Dedifferentiated amniotic fluid mesenchymal stem cell (primary cell): ENCODE data around the gene PARD6G.

ENCODE experiments used
- DNase-seq: peaks from one replicate; pipeline ENCODE4 v3.0.0-alpha.2; 2016; ENCODE audit errors: extremely low spot score

Gene PARD6G

GRCh38 chr18:80108121-80108536, 139.2 kb downstream of the PARD6G start:
- DNase-seq: no peak

- no peak for DNase-seq
These were observed 139.9 kb downstream of the PARD6G start for GRCh38 chr18:80107426-80107825.
